ENCODE measurements around the gene TRIM27. TPM values are rescaled to one million over a fixed set of nuclear protein-coding genes. Genes with fewer than 3 reads are reported as not detected.
A peak's percentile ranks its signal among the peaks of the same experiment; 100 is the strongest.

The TRIM27 gene
- total and polyA plus RNA-seq, 10 of the 15 experiments (the other 5 are each of a cell fraction or from before 2014, with no cell fraction given) = 18.5 to 74.7 (median 58.0) TPM

GRCh38 chr6:28922821-28923317 is 916 bp downstream of the TRIM27 start (continued):
- TF ChIP-seq EED (IDR thresholded peaks at IDR 0.05; ENCODE audit: low read depth) (no peak), ZNF592 (IDR thresholded peaks at IDR 0.05) (no peak), ZSCAN29 (IDR thresholded peaks at IDR 0.05) (no peak), ETV6 (conservative IDR thresholded peaks at IDR 0.05 in 1 of 2, IDR thresholded peaks at IDR 0.05 in 1 of 2; ENCODE audit: borderline replicate concordance in 1 of 2, low read depth in 1 of 2) (peak in 1 of 2 experiments; percentile 69; a peak in 1 of 4 replicates), TCF12 (IDR thresholded peaks at IDR 0.05; ENCODE audit: low read depth, low read length) (0 out of 2 replicates have a peak, but pooled peaks have one; percentile 6), NFIC (IDR thresholded peaks at IDR 0.05; ENCODE audit: low read depth, low read length) (no peak), STAT1 (conservative IDR thresholded peaks at IDR 0.05) (no peak), JUND (IDR thresholded peaks at IDR 0.05; ENCODE audit: low read depth, low read length) (no peak), ZBTB40 (IDR thresholded peaks at IDR 0.05; ENCODE audit: borderline replicate concordance) (peak; percentile 58), CEBPZ (IDR thresholded peaks at IDR 0.05; ENCODE audit: low read depth, low read length) (no peak), SPI1 (IDR thresholded peaks at IDR 0.05; ENCODE audit: borderline replicate concordance, insufficient read depth, low read depth, low read length) (peak; percentile 59), POLR2AphosphoS5 (IDR thresholded peaks at IDR 0.05; ENCODE audit: low read length) (peak; percentile 13; the same call in 1 of the 2 replicates), E4F1 (IDR thresholded peaks at IDR 0.05; ENCODE audit: borderline replicate concordance, partially characterized antibody) (no peak), ZZZ3 (IDR thresholded peaks at IDR 0.05; ENCODE audit: control insufficient read depth, insufficient read length, low read depth) (no peak), EGR1 (IDR thresholded peaks at IDR 0.05; ENCODE audit: borderline replicate concordance in 1 of 2, low read depth in 2 of 2, low read length in 2 of 2) (no peak)
